MCF 10A (cell line): Measurements from ENCODE around the gene SNX18. TPM values are rescaled to one million over a fixed set of nuclear protein-coding genes. Genes with fewer than 3 reads are reported as not detected.

Experiments
- BruUV-seq: library from RNA; stranded (reverse); fragments of 400-500 nt; replicated peaks from 2 replicates; lab custom pipeline; 2021; lab: Mats Ljungman, UMichigan
- CTCF ChIA-PET: fragments of 300-600 bp; sonication (Branson Sonifier 250); formaldehyde crosslinking; extraction: SDS; loops from one replicate; lab custom pipeline; 2021; ENCODE audit warnings: antibody characterized with exemption, inconsistent platforms; lab: Yijun Ruan, JAX
- POLR2A ChIA-PET: fragments of 300-600, 350-650 bp; sonication (Branson Sonifier 250); formaldehyde crosslinking; extraction: SDS; loops from one replicate; lab custom pipeline; 2020; ENCODE audit warnings: antibody characterized with exemption, inconsistent platforms; lab: Yijun Ruan, JAX
- DNase-seq: peaks from one replicate; pipeline ENCODE4 v3.0.0-alpha.2; 2018; ENCODE audit not compliant: unreplicated experiment
- H3K27ac Mint-ChIP-seq: one replicate; pipeline ENCODE4 v1.8.0; 2022; ENCODE audit warnings: mild to moderate bottlenecking, low read depth, mixed read lengths; ENCODE audit not compliant: unreplicated experiment
- H3K27me3 Mint-ChIP-seq: one replicate; pipeline ENCODE4 v1.8.0; 2022; ENCODE audit warnings: mixed read lengths; ENCODE audit not compliant: insufficient read depth, unreplicated experiment
- H3K36me3 Mint-ChIP-seq: one replicate; pipeline ENCODE4 v1.8.0; 2022; ENCODE audit warnings: mild to moderate bottlenecking, moderate library complexity, mixed read lengths; ENCODE audit not compliant: insufficient read depth, unreplicated experiment
- H3K4me1 Mint-ChIP-seq: one replicate; pipeline ENCODE4 v1.8.0; 2022; ENCODE audit warnings: mixed read lengths; ENCODE audit not compliant: insufficient read depth, unreplicated experiment
- H3K4me3 Mint-ChIP-seq: one replicate; pipeline ENCODE4 v1.8.0; 2022; ENCODE audit warnings: mild to moderate bottlenecking, moderate library complexity, mixed read lengths; ENCODE audit not compliant: unreplicated experiment
- H3K9me3 Mint-ChIP-seq: one replicate; pipeline ENCODE4 v1.8.0; 2022; ENCODE audit warnings: mixed read lengths; ENCODE audit not compliant: unreplicated experiment
- intact Hi-C: fragments of 100-400 bp; cut with micrococcal nuclease; formaldehyde crosslinking; loops from 2 replicates; pipeline ENCODE4 v1.14.1; 2022
- total RNA-seq: library from RNA; stranded (reverse); gene quantifications from 2 replicates; pipeline ENCODE4 v1.2.3, GENCODE V29; 2022
- TF ChIP-seq, protein P1 (sequence below): fragments of 200-600 bp; IDR thresholded peaks from one replicate; pipeline ENCODE4 v1.8.0; 2022; ENCODE audit warnings: antibody characterized with exemption, mild to moderate bottlenecking; ENCODE audit not compliant: unreplicated experiment

SNX18 gene
- total RNA-seq, 1 experiment from 2014 or later, result 10.0 TPM

DNA sequence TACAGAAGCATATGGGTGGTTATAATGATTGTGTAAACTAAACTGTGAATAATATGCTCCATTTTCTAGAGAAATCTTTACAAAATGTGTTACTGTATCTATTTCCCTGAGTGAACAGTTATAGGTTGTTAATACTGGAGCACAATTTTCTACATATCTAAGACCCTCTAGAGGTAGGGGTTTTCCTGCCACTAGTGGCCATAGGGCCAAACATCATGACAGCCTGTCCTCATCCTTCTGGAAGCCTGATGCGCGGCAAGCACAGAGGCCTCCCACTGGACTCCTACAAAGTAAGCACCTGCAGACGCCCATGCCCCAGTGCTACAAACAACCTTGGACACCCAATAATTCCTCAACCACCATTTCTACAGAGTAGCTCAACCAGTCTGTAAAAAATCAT lies 1.9 kb upstream of the SNX18 start:
- ChIA-PET POLR2A (interaction anchor here (1.6 kb wide), 1 partner anchor 229 kb away, joined by 5 read pairs; no protein-coding TSS in a partner anchor), CTCF (interaction anchor here (0.6 to 6.6 kb wide), 20 partner anchors 26 to 644 kb away, joined by 3 to 101 read pairs (median 6); partner anchors contain the start of gene GPX8)
- no peak for DNase-seq
- TF ChIP-seq, protein P1, sequence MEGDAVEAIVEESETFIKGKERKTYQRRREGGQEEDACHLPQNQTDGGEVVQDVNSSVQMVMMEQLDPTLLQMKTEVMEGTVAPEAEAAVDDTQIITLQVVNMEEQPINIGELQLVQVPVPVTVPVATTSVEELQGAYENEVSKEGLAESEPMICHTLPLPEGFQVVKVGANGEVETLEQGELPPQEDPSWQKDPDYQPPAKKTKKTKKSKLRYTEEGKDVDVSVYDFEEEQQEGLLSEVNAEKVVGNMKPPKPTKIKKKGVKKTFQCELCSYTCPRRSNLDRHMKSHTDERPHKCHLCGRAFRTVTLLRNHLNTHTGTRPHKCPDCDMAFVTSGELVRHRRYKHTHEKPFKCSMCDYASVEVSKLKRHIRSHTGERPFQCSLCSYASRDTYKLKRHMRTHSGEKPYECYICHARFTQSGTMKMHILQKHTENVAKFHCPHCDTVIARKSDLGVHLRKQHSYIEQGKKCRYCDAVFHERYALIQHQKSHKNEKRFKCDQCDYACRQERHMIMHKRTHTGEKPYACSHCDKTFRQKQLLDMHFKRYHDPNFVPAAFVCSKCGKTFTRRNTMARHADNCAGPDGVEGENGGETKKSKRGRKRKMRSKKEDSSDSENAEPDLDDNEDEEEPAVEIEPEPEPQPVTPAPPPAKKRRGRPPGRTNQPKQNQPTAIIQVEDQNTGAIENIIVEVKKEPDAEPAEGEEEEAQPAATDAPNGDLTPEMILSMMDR, result no peak
- intact Hi-C loops, result loop anchor here (5.0 to 10.0 kb wide), 3 partner anchors 129 to 629 kb away; no protein-coding TSS in a partner anchor
- Mint-ChIP-seq H3K9me3 (no peaks in the 10 kb centered on the region), H3K27ac (no peak overlapping the region), H3K27me3 (no peaks in the 10 kb centered on the region), H3K4me3 (no peak overlapping the region), H3K4me1 (peaks cover 13% of the 10 kb centered on the region), H3K36me3 (no peaks in the 10 kb centered on the region)
- no TSS peak for BruUV-seq

DNA sequence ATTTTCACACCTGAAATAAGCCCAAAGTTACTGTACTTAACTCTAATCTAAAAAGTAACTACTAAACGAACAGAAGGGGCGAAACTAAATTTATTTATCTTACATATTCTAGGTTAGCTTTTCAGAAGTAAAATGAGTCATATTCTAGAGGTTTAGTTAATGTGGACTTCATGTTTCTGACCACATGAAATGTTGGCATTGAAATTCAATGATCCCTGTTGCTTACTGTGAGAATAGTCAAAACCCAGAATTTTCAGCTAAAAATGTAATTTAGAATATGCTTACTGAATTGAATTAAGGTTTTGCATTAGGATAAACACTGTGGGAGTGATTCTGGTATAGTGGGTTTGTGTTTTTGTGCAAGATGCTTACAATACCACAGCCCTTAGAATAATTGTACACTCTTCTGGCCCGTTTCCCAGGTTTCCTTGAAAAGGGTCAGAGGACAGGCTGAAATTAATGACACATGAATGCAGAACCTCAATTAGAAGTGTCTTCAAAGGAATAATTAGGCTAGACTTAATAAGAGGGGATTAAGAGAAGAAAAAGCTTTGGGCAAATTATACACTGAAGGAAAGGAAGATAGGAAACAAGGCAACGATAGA lies 1.4 kb upstream of the SNX18 start:
- Mint-ChIP-seq H3K4me1 (peaks cover 18% of the 10 kb centered on the region), H3K27ac (no peak overlapping the region), H3K27me3 (no peaks in the 10 kb centered on the region), H3K4me3 (no peak overlapping the region), H3K9me3 (no peaks in the 10 kb centered on the region), H3K36me3 (no peaks in the 10 kb centered on the region)
- CTCF ChIA-PET, result interaction anchor here (0.6 to 6.6 kb wide), 37 partner anchors 10 to 644 kb away, joined by 3 to 101 read pairs (median 4); partner anchors contain the start of gene GPX8
- no TSS peak for BruUV-seq
- POLR2A ChIA-PET, result interaction anchor here (0.8 to 2.0 kb wide), 4 partner anchors 228 to 378 kb away, joined by 3 to 18 read pairs (median 4); no protein-coding TSS in a partner anchor
- intact Hi-C loops, result loop anchor here (5.0 to 10.0 kb wide), 3 partner anchors 129 to 629 kb away; no protein-coding TSS in a partner anchor
- TF ChIP-seq, protein P1, result no peak
- no peak for DNase-seq

DNA sequence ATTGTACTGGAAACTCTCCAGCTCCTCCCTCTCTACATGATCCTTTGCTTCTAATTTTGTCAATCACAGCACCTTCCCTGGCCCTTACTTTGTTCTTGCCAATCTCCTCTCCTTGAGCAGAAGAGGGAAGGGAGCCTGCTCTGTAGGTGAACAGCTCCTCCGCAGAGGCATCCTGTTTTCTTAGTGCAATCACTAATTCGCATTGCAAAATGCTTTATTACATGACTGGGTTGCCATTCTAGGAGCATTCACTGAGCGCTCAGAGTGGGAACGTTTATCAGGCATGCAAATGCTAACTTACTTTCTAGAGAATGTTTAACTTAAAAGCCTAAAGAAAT lies 416 bp upstream of the SNX18 start:
- ChIA-PET CTCF (interaction anchor here (0.6 to 6.6 kb wide), 53 partner anchors 8 to 1089 kb away, joined by 3 to 101 read pairs (median 4); partner anchors contain the start of gene GPX8), POLR2A (interaction anchor here (0.6 to 2.0 kb wide), 10 partner anchors 142 to 377 kb away, joined by 3 to 18 read pairs (median 4); no protein-coding TSS in a partner anchor)
- H3K36me3 Mint-ChIP-seq, result no peaks in the 10 kb centered on the region
- no peak for DNase-seq
- BruUV-seq, result no TSS peak
- peaks cover 18% of the 10 kb centered on the region for H3K4me1 Mint-ChIP-seq
- no peaks in the 10 kb centered on the region for H3K9me3 Mint-ChIP-seq
- no peak overlapping the region for H3K27ac Mint-ChIP-seq
- H3K27me3 Mint-ChIP-seq, result no peaks in the 10 kb centered on the region
- TF ChIP-seq, protein P1, result no peak
- intact Hi-C loops, result loop anchor here (1.0 to 10.0 kb wide), 8 partner anchors 128 to 628 kb away; no protein-coding TSS in a partner anchor
- H3K4me3 Mint-ChIP-seq, result peak overlapping the region; percentile 57

DNA sequence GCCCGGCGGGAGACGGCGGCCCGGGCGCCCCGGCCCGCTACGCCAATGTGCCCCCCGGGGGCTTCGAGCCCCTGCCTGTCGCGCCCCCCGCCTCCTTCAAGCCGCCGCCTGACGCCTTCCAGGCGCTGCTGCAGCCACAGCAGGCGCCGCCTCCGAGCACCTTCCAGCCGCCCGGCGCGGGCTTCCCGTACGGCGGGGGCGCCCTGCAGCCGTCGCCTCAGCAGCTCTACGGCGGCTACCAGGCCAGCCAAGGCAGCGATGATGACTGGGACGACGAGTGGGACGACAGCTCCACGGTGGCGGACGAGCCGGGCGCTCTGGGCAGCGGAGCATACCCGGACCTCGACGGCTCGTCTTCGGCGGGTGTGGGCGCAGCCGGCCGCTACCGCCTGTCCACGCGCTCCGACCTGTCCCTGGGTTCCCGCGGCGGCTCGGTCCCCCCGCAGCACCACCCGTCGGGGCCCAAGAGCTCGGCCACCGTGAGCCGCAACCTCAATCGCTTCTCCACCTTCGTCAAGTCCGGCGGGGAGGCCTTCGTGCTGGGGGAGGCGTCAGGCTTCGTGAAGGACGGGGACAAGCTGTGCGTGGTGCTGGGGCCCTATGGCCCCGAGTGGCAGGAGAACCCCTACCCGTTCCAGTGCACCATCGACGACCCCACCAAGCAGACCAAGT lies 723 bp downstream of the SNX18 start:
- ChIA-PET CTCF (interaction anchor here (0.6 to 6.6 kb wide), 27 partner anchors 9 to 468 kb away, joined by 3 to 101 read pairs (median 4); no protein-coding TSS in a partner anchor), POLR2A (interaction anchor here (0.6 to 2.0 kb wide), 7 partner anchors 18 to 789 kb away, joined by 3 to 18 read pairs (median 3); partner anchors contain the start of genes DHX29, GPX8 and MTREX)
- Mint-ChIP-seq H3K9me3 (no peaks in the 10 kb centered on the region), H3K4me1 (peaks cover 18% of the 10 kb centered on the region), H3K36me3 (no peaks in the 10 kb centered on the region), H3K4me3 (peak overlapping the region; percentile 57), H3K27me3 (no peaks in the 10 kb centered on the region), H3K27ac (no peak overlapping the region)
- BruUV-seq, result no TSS peak
- no peak for DNase-seq
- TF ChIP-seq, protein P1, result no peak
- intact Hi-C loops, result loop anchor here (5.0 to 10.0 kb wide), 3 partner anchors 127 to 627 kb away; no protein-coding TSS in a partner anchor
